WERI-Rb-1 (cell line): Measurements from ENCODE around the gene AHDC1.

Experiments
- DNase-seq: peaks from one replicate; pipeline ENCODE4 v3.0.0-alpha.2; 2020
- H3K27ac ChIP-seq: fragments of 250-450 bp; sonication (Bioruptor Pico); 2 replicates; pipeline ENCODE4 v1.5.1; 2020; ENCODE audit warnings: mild to moderate bottlenecking, moderate library complexity
- H3K27me3 ChIP-seq: fragments of 250-450 bp; sonication (Bioruptor Pico); 2 replicates; pipeline ENCODE4 v1.5.1; 2021; ENCODE audit warnings: mild to moderate bottlenecking, low read depth, moderate library complexity; ENCODE audit not compliant: insufficient read depth, severe bottlenecking
- H3K36me3 ChIP-seq: fragments of 250-450 bp; sonication (Bioruptor Pico); 2 replicates; pipeline ENCODE4 v1.5.1; 2020; ENCODE audit warnings: mild to moderate bottlenecking, moderate library complexity
- H3K4me3 ChIP-seq: 2 replicates; pipeline ENCODE4 v1.5.1; 2011; ENCODE audit warnings: low read depth, mild to moderate bottlenecking, control low read depth, low read length
- H3K9me3 ChIP-seq: fragments of 250-450 bp; sonication (Bioruptor Pico); 2 replicates; pipeline ENCODE4 v1.5.1; 2021; ENCODE audit warnings: mild to moderate bottlenecking, moderate library complexity; ENCODE audit not compliant: severe bottlenecking
- TF ChIP-seq, protein P1 (sequence below): IDR thresholded peaks from 2 replicates; pipeline ENCODE4 v1.5.1; 2011; ENCODE audit warnings: low read depth, mild to moderate bottlenecking, control low read depth, inconsistent platforms, low read length

The AHDC1 gene

DNA sequence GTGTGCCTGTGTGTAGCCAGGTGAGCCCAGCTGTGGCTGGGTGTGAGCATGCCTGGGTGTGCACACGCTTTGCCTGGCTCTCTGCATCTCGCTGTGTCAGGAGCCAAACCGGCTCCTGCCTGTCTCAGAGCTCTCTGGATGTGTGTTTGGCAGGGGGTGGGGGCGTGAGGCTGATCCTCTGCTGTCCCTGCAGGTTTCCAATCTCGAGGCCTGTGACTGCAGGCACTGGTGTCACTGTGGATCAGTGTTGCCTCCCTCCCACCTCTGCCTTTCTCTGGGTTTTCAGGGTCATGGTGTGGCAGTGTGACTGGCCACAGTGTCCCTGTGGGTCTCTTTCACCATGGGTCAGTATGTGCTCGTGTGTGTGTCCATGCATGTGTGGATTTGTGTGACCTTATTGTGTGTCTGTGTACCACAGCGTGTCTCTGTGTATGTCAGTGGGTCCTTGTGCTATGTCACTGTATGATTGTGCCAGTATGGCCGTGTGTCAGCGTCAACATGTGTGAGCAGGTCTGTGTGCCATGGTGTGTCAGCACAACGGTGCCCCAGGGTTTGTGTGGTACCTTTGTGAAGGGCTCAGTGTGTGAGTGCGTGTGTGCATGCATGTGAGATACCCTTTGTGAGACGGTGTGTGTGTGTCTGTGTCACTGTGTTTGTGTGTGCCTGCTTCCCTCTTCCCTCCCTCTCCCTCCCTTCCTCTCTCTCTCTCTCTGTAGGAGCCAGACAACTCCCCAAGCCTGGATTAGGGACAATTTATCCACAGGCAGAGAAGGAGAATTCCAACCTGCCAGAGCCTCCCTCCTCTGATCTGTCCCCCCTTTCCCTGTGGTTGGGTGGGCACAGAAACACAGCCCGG is 43.4 kb downstream of the AHDC1 start:
- Histone ChIP-seq H3K27ac (peak overlapping the region; percentile 77), H3K27me3 (no peaks in the 10 kb centered on the region), H3K4me3 (no peak overlapping the region), H3K36me3 (peaks cover 7% of the 10 kb centered on the region), H3K9me3 (no peaks in the 10 kb centered on the region)
- no peak for DNase-seq
- TF ChIP-seq, protein P1, sequence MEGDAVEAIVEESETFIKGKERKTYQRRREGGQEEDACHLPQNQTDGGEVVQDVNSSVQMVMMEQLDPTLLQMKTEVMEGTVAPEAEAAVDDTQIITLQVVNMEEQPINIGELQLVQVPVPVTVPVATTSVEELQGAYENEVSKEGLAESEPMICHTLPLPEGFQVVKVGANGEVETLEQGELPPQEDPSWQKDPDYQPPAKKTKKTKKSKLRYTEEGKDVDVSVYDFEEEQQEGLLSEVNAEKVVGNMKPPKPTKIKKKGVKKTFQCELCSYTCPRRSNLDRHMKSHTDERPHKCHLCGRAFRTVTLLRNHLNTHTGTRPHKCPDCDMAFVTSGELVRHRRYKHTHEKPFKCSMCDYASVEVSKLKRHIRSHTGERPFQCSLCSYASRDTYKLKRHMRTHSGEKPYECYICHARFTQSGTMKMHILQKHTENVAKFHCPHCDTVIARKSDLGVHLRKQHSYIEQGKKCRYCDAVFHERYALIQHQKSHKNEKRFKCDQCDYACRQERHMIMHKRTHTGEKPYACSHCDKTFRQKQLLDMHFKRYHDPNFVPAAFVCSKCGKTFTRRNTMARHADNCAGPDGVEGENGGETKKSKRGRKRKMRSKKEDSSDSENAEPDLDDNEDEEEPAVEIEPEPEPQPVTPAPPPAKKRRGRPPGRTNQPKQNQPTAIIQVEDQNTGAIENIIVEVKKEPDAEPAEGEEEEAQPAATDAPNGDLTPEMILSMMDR = no peak

DNA sequence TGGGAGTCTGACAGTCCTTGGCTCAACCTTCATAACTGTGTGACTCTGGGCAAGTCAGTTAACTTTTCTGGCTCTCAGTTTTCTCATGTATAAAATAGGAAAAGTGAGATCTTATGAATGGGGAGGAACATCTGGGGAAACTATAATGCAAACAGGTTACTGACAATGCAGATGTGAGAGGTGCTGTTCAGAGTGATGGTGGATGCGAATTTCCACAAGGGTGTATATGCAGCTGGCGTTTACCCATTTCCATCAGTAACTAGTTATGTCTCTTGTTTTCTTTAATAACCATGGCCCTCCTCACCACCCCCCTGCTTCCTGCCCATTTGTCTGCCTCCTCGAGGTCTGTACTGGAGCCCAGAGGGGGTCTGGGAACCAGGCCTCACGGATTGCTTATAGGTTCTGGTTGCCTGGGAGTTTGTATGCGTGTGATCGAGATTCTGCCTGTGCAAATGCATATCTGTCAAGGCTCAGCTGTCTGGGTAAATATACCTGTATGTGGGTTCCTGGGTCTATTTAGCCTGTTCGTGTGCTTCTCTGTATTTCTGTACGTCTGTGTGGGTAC is 44.4 kb downstream of the AHDC1 start:
- TF ChIP-seq, protein P1 = no peak
- DNase-seq = no peak
- Histone ChIP-seq H3K9me3 (no peaks in the 10 kb centered on the region), H3K27me3 (no peaks in the 10 kb centered on the region), H3K27ac (peak overlapping the region; percentile 77), H3K4me3 (no peak overlapping the region), H3K36me3 (peaks cover 15% of the 10 kb centered on the region)

- no peak for DNase-seq
- Histone ChIP-seq H3K27me3 (no peaks in the 10 kb centered on the region), H3K9me3 (no peaks in the 10 kb centered on the region), H3K27ac (peak overlapping the region; percentile 76), H3K4me3 (no peak overlapping the region), H3K36me3 (peaks cover 28% of the 10 kb centered on the region)
- TF ChIP-seq, protein P1 = no peak
Observed at GRCh38 chr1:27557596-27558340, 46.2 kb downstream of the AHDC1 start.

- TF ChIP-seq, protein P1 = peak; percentile 87
- peak; percentile 98 for DNase-seq
- Histone ChIP-seq H3K9me3 (no peaks in the 10 kb centered on the region), H3K36me3 (peaks cover 32% of the 10 kb centered on the region), H3K4me3 (no peak overlapping the region), H3K27me3 (no peaks in the 10 kb centered on the region), H3K27ac (peak overlapping the region; percentile 76)
Observed at GRCh38 chr1:27556781-27557595, 47.0 kb downstream of the AHDC1 start.

DNA sequence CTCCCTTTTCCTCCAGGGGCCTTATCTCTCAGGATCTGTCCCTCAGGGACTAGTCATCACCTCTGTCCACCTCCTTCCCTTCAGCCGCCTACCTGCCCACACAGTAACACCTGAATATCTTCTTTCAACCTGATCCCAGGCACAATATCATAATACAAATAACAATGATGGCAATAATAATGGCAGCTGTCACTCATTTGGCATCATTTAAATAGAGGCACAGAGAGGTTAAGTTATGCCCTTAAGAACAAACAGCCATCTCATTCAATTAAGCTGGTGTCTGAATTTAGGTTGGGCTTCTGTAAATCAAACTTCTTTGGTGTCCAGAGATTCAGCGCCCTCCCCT is 47.5 kb downstream of the AHDC1 start:
- no peaks in the 10 kb centered on the region for H3K27me3 ChIP-seq
- H3K9me3 ChIP-seq = no peaks in the 10 kb centered on the region
- H3K4me3 ChIP-seq = no peak overlapping the region
- H3K27ac ChIP-seq = peak overlapping the region; percentile 76
- DNase-seq = no peak
- H3K36me3 ChIP-seq = peaks cover 35% of the 10 kb centered on the region
- TF ChIP-seq, protein P1 = no peak
